GM19468 (cell line): ENCODE results near the gene OLFM1.
"Not testable (repeated sequence)": the region's sequence is repeated elsewhere in the genome, so short reads cannot be mapped to it uniquely, and the experiment has no call there.

Experiments
- ATAC-seq: cut with Tn5 transposase; IDR thresholded peaks from one replicate; pipeline ENCODE4 v1.9.1; 2021; ENCODE audit warnings: mild to moderate bottlenecking, moderate library complexity, moderate number of reproducible peaks; ENCODE audit not compliant: unreplicated experiment; ENCODE audit errors: extremely low read depth

Gene OLFM1

GRCh38 chr9:135056541-135056940 is 30.9 kb upstream of the OLFM1 start:
- ATAC-seq: no peak

GRCh38 chr9:135060461-135061116 is 26.9 kb upstream of the OLFM1 start:
- ATAC-seq: no peak

- no peak for ATAC-seq
Observed at GRCh38 chr9:135061441-135061840, 26.0 kb upstream of the OLFM1 start.

GRCh38 chr9:135062254-135062653 is 25.2 kb upstream of the OLFM1 start:
- no peak for ATAC-seq

- ATAC-seq: not testable (repeated sequence)
Observed at GRCh38 chr9:135063466-135063865, 24.0 kb upstream of the OLFM1 start.

- not testable (repeated sequence) for ATAC-seq
Observed at GRCh38 chr9:135063888-135064287, 23.6 kb upstream of the OLFM1 start.

- ATAC-seq: no peak
Observed at GRCh38 chr9:135065151-135065550, 22.3 kb upstream of the OLFM1 start.

GRCh38 chr9:135065804-135066203 is 21.7 kb upstream of the OLFM1 start:
- no peak for ATAC-seq

- no peak for ATAC-seq
Observed at GRCh38 chr9:135066291-135066690, 21.2 kb upstream of the OLFM1 start.

GRCh38 chr9:135067096-135067710 is 20.3 kb upstream of the OLFM1 start:
- no peak for ATAC-seq

GRCh38 chr9:135068776-135069415 is 18.6 kb upstream of the OLFM1 start:
- ATAC-seq: no peak

- no peak for ATAC-seq
Observed at GRCh38 chr9:135069558-135070197, 17.8 kb upstream of the OLFM1 start.

GRCh38 chr9:135070198-135070951 is 17.1 kb upstream of the OLFM1 start:
- no peak for ATAC-seq

GRCh38 chr9:135070964-135071735 is 16.3 kb upstream of the OLFM1 start:
- ATAC-seq: no peak

GRCh38 chr9:135073081-135073740 is 14.3 kb upstream of the OLFM1 start:
- ATAC-seq: no peak

GRCh38 chr9:135073741-135074305 is 13.6 kb upstream of the OLFM1 start:
- ATAC-seq: no peak

GRCh38 chr9:135074354-135075233 is 12.9 kb upstream of the OLFM1 start:
- no peak for ATAC-seq
